Erythroblast (primary cell): Measurements from ENCODE around the gene LRRC18.

Source experiments
- GATA1 ChIP-seq: IDR thresholded peaks from 2 replicates; pipeline ENCODE4 v1.6.1; 2011; ENCODE audit warnings: low read depth, mild to moderate bottlenecking, control low read depth, low read length, moderate library complexity
- POLR2A ChIP-seq: IDR thresholded peaks from 2 replicates; pipeline ENCODE4 v1.6.1; 2011; ENCODE audit warnings: mild to moderate bottlenecking, low read length

DNA sequence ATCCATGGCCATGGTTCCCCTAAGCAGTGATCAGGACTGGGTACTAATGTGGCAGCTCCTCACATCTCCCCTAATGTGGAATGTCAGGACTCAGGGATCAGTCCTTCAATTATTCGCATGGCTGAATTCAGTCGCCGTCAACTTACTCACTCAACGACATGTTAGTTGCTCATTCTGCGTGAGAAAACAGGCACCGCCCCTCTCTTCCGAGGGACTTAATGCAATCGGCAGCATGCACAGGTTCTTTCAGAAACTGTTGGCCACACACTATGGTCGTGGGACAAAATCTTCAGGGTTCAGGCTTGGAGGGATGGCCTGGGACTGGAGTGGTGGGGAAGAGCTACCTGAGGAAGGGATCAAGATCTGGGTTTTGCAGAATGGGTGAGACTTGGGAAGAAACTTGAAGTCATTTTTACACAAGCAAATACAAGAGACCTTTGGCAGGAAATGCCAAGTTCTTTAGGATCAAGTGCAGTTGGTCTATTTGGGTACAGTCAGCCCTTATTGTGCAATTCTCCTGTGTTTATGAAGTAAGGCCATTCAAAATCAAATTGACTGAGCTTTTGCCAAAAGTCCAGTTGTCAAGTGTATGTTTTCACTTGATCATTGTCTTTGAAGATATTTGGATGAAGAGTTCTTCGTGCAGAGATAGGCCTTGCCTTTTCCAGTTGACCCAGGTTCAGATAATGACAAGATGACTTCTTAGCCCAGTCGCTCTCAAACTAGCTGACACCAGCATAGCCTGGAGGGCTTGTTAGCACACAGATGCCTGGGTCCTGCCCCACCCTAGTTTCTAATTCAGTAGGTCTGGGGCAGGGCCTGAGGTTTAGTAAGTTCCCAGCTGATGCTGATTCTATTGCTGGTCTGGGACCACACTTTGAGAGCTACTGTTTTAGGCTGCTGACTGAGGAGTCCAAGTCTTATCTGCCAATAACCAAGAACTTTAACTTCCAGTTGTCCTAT lies 48.5 kb downstream of the LRRC18 start:
- TF ChIP-seq POLR2A: no peak
- no peak for TF ChIP-seq GATA1
